Adipose tissue (tissue), 3 donors: ENCODE measurements around the gene ARHGAP1. TPM values are rescaled to one million over a fixed set of nuclear protein-coding genes. Genes with fewer than 3 reads are reported as not detected.

Source experiments
- H3K27ac ChIP-seq: one replicate; pipeline ENCODE4 v1.5.1; 2013; ENCODE audit warnings: low read depth, low read length
- WGBS, 3 donors: extraction: QIAGEN DNeasy Blood & Tissue Kit; methylation state at CpG; one replicate each; pipeline ENCODE4 v1.1.7; 2013; 5-methylcytosine and 5-hydroxymethylcytosine counted together
- polyA plus RNA-seq, 3 donors: library from polyadenylated mRNA; stranded (reverse); fragments of 200-250 nt; gene quantifications; one replicate each; pipeline ENCODE4 v1.2.3, GENCODE V29; 2013
- donor health status: healthy with polysubstance abuse.
- donor health status: Bipolar disorder and iron deficiency.
- donor health status: healthy.

The ARHGAP1 gene
- polyA plus RNA-seq, 3 donors = 20.4 to 57.6 (median 47.7) TPM

DNA sequence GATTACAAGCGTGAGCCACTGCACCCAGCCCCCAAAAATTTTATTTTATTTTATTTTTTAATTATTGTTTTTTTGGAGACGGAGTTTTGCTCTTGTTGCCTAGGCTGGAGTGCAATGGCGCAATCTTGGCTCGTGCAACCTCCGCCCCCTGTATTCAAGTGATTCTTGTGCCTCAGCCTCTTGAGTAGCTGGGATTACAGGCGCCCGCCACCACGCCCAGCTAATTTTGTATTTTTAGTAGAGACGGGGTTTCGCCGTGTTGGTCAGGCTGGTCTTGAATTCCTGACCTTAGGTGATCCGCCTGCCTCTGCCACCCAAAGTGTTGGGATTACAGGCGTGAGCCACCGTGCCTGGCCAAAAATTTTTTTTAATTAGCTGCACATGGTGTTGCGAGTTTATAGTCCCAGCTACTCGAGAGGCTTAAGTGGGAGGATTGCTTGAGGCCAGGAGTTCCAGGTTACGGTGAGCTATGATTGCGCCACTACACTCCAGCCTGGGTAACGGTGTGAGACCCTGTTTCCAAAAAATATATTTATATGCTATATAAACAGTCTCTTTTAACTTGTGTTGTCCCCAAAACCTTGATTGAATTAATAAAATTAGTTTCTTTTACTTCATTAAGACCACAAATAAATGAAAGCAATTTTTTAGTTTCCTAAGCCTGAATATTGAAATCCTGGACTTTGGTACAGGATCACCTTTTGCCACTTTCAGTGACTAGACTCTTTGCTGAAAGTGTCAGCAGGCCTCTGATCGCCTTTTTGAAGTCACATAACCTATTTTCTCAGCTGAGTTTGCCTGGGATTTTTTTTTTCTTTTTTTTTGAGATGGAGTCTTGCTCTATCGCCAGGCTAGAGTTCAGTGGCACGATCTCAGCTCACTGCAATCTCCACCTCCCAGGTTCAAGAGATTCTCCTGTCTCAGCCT, 66.9 kb downstream of the ARHGAP1 start:
- no peak overlapping the region for H3K27ac ChIP-seq
- 89 to 96% (median 92%) methylated on average over 22 of the region's 22 CpGs for WGBS, 3 donors

DNA sequence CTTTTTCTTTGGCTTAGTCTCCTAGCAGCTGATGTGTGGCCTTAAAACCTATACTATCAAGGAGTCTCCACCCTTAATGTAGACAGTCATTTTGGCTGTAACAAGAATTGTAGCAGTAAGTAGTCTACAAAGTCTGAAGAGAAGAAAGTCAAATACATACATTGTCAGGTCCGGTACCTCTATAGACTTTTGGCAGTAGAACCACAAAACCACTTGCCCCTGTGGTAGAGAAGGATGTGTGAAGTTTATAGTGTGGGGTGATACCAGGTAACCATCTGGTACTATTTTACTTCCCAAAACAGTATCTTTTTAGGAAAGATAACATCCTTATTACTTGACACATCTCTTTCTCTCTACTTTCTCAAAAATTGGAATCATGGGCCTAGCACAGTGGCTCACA, 67.9 kb downstream of the ARHGAP1 start:
- WGBS, 3 donors = 79 to 95% (median 84%) methylated on average over 1 of the region's 1 CpG
- no peak overlapping the region for H3K27ac ChIP-seq

DNA sequence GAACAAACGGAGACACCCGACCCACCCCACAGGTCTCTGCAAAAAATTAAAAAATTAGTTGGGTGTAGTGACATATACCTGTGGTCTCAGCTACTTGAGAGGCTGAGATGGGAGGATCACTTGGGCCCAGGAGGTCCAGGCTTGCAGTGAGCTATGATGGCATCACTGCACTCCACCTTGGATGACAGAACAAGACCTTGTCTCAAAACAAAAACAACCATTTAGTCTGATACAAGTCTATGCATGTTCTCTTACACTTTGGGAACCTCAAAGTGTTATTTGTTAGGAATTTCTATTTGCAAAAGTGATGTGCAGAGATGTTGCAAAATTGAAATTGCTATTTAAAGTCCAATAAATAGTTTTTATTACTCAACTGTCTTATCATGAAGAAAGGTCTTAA, 68.7 kb downstream of the ARHGAP1 start:
- H3K27ac ChIP-seq = no peak overlapping the region
- 88 to 90% (median 88%) methylated on average over 2 of the region's 2 CpGs for WGBS, 3 donors

DNA sequence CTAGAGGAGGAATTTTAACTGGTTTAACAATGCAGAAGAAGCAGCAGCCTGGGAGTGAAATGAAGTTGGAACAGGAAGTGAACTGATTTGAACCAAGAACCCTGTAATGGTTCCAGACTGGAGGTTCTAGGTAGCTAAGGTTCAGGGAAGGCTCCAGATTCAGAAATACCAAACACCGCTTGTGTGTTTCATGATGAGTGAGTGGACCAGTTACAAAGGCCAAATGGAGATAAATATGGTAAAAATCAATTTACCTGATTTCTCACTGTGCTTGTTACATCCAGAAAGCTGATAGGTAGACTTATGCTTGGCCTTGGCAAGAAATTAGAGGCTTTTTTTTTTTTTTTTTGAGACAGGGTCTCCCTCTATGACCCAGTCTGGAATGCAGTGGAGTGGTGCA, 70.2 kb downstream of the ARHGAP1 start:
- WGBS, 3 donors = 98 to 100% (median 100%) methylated on average over 1 of the region's 1 CpG

DNA sequence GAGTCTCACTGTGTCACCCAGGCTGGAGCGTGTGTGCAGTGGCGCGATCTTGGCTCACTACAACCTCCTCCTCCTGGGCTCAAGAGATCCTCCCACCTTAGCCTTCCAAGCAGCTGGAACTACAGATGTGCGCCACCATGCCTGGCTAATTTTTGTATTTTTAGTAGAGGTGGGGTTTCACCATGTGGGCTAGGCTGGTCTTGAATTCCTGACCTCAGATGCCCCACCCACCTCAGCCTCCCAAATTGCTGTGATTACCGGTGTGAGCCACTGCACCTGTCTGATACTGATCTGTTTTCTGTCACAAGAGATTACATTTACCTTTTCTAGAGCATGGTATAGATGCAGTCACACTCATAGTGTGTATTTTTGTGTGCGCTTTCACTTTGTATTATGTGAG, 71.5 kb downstream of the ARHGAP1 start:
- WGBS, 3 donors = 83 to 90% (median 86%) methylated on average over 6 of the region's 6 CpGs
- no peak overlapping the region for H3K27ac ChIP-seq

More for the DNA sequence above, 70.2 kb downstream of the ARHGAP1 start:
- H3K27ac ChIP-seq = no peak overlapping the region

Other genes starting within 250 kb of the ARHGAP1 start
- gene AMBRA1, start 106.6 kb downstream of the ARHGAP1 start, polyA plus RNA-seq = 10 to 100 TPM in 1 of 3 donors, 1 to 10 TPM in 2; 7.6 to 10.7 (median 9.9) TPM
- 1 to 10 TPM; 1.7 to 3.1 (median 2.5) TPM for gene HARBI1, start 83.4 kb downstream of the ARHGAP1 start, polyA plus RNA-seq
- gene ATG13, start 83.1 kb downstream of the ARHGAP1 start, polyA plus RNA-seq = 10 to 100 TPM; 28.9 to 63.3 (median 36.4) TPM
- gene ZNF408, start 412 bp upstream of the ARHGAP1 start, polyA plus RNA-seq = 1 to 10 TPM; 4.0 to 8.0 (median 4.4) TPM
- not detected for gene F2, start 18.6 kb upstream of the ARHGAP1 start, polyA plus RNA-seq
- 10 to 100 TPM in 2 of 3 donors, 1 to 10 TPM in 1; 7.2 to 12.9 (median 12.8) TPM for gene CKAP5, start 145.7 kb upstream of the ARHGAP1 start, polyA plus RNA-seq
- gene LRP4, start 217.9 kb upstream of the ARHGAP1 start, polyA plus RNA-seq = 1 to 10 TPM; 1.2 to 2.6 (median 2.0) TPM
- 10 to 100 TPM; 10.2 to 26.9 (median 12.0) TPM for gene CSTPP1, start 236.1 kb upstream of the ARHGAP1 start, polyA plus RNA-seq